SK-N-MC (cell line): ENCODE results near the gene ARMC9.

Experiments
- DNase-seq: peaks from one replicate; pipeline ENCODE4 v3.0.0-alpha.2; 2011; ENCODE audit warnings: low read depth, low spot score
- H3K27ac ChIP-seq: fragments of 200-600 bp; sonication (generic); 2 replicates; pipeline ENCODE4 v1.5.1; 2016; ENCODE audit warnings: mixed run types
- H3K36me3 ChIP-seq: fragments of 200-600 bp; sonication (generic); 2 replicates; pipeline ENCODE4 v1.6.1; 2017; ENCODE audit warnings: antibody characterized with exemption, low read length, mixed read lengths; ENCODE audit not compliant: insufficient read depth
- H3K4me3 ChIP-seq: fragments of 200-600 bp; sonication (generic); 2 replicates; pipeline ENCODE4 v1.5.1; 2016
- H3K9ac ChIP-seq: fragments of 200-600 bp; sonication (generic); 2 replicates; pipeline ENCODE4 v1.8.0; 2017; ENCODE audit warnings: mixed run types, mixed read lengths; ENCODE audit not compliant: insufficient read length
- H3K9me3 ChIP-seq: fragments of 200-600 bp; sonication (generic); 2 replicates; pipeline ENCODE4 v1.6.1; 2017; ENCODE audit warnings: low read depth, mild to moderate bottlenecking, antibody characterized with exemption, low read length, moderate library complexity, mixed read lengths
- EZH2 ChIP-seq: fragments of 200-600 bp; sonication (generic); IDR thresholded peaks from one replicate; pipeline ENCODE4 v1.6.1; 2017; ENCODE audit warnings: antibody characterized with exemption
- FOXP2 ChIP-seq: optimal IDR thresholded peaks from 2 replicates; pipeline ENCODE3; 2011; ENCODE audit warnings: mild to moderate bottlenecking, moderate library complexity; ENCODE audit not compliant: insufficient read depth; ENCODE audit errors: extremely low read length, control extremely low read depth
- POLR2AphosphoS5 ChIP-seq: IDR thresholded peaks from 2 replicates; pipeline ENCODE4 v1.6.1; 2012; ENCODE audit warnings: mild to moderate bottlenecking, low read depth, low read length, borderline replicate concordance

ARMC9 gene

DNA sequence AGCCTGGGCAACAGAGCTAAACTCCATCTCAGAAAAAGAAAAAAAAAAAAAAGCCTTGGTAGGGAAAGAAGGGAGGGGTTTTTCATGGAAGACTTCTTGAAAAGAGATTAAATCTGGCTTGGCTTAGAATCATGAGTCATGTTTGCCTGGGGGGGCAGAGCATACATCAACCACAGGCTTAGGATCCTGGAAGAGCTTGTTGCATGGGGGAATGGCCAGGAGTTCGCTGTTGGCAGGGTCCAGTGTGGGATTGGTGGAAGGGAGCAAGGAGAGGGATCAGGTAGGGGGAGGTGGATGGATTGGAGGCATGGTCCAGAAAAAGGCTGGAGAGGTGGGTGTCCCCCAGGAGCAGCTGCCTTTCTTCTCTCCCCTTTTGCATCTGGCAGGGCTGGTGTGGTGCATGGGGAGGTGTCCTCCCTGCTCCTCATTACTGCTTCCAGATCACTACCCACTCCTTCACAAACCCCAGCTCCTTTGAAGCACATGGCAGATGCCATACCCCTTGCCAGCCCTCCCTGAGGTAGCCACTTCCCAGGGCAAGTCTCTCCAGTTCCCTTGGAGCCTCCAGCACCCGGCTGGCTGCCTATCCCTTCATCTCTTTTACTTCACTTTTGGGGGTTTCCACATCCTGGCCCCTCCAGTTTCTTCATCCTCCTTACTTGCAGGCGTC, 2.5 kb downstream of the ARMC9 start:
- TF ChIP-seq POLR2AphosphoS5 (no peak), FOXP2 (no peak), EZH2 (no peak)
- DNase-seq, result peak; percentile 6
- no peak overlapping the region for H3K4me3 ChIP-seq

GRCh38 chr2:231201475-231201814, 3.0 kb downstream of the ARMC9 start:
- Histone ChIP-seq H3K36me3 (no peaks in the 10 kb centered on the region), H3K27ac (no peak overlapping the region), H3K9ac (no peak overlapping the region), H3K9me3 (no peaks in the 10 kb centered on the region), H3K4me3 (no peak overlapping the region)
- no peak for DNase-seq
- no peak for TF ChIP-seq POLR2AphosphoS5
- TF ChIP-seq EZH2, result no peak
- TF ChIP-seq FOXP2, result no peak

More for the DNA sequence above, 2.5 kb downstream of the ARMC9 start:
- H3K9me3 ChIP-seq, result no peaks in the 10 kb centered on the region
- no peaks in the 10 kb centered on the region for H3K36me3 ChIP-seq
- no peak overlapping the region for H3K27ac ChIP-seq
- H3K9ac ChIP-seq, result no peak overlapping the region

GRCh38 chr2:231203087-231203486, 4.7 kb downstream of the ARMC9 start:
- H3K36me3 ChIP-seq, result no peaks in the 10 kb centered on the region
- no peak overlapping the region for H3K27ac ChIP-seq
- H3K9ac ChIP-seq, result no peak overlapping the region
- TF ChIP-seq EZH2, result no peak
- TF ChIP-seq POLR2AphosphoS5, result no peak
- TF ChIP-seq FOXP2, result no peak
- DNase-seq, result no peak
- no peak overlapping the region for H3K4me3 ChIP-seq
- no peaks in the 10 kb centered on the region for H3K9me3 ChIP-seq

DNA sequence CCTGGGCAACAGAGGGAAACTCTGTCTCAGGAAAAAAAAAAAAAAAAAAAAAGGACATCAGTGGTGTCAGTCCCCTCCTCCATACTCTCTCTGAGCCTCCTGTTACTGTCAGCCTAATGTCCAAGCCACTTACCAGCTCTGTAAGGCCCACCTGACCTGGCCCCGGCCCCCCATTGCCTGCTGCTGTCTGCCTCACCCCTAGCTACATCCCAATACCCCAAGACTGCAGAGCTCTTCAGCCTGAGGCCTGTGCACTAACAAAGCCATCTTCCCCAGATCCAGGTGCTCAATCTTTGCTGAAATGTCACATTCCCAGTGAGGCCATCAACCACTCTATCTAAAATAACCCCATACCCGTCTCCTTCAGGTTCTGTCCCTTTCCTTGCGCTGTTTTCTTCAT, 5.7 kb downstream of the ARMC9 start:
- Histone ChIP-seq H3K36me3 (no peaks in the 10 kb centered on the region), H3K9me3 (no peaks in the 10 kb centered on the region), H3K27ac (no peak overlapping the region), H3K9ac (no peak overlapping the region), H3K4me3 (no peak overlapping the region)
- no peak for TF ChIP-seq EZH2
- TF ChIP-seq FOXP2, result no peak
- no peak for TF ChIP-seq POLR2AphosphoS5
- DNase-seq, result no peak

- H3K4me3 ChIP-seq, result no peak overlapping the region
- DNase-seq, result no peak
- no peaks in the 10 kb centered on the region for H3K36me3 ChIP-seq
- no peak for TF ChIP-seq POLR2AphosphoS5
- no peak for TF ChIP-seq EZH2
- TF ChIP-seq FOXP2, result no peak
- no peak overlapping the region for H3K9ac ChIP-seq
- H3K9me3 ChIP-seq, result no peaks in the 10 kb centered on the region
- no peak overlapping the region for H3K27ac ChIP-seq
Observed at GRCh38 chr2:231204581-231204980, 6.2 kb downstream of the ARMC9 start.

- no peak for DNase-seq
- H3K4me3 ChIP-seq, result no peak overlapping the region
- no peak for TF ChIP-seq EZH2
- TF ChIP-seq FOXP2, result no peak
- no peak for TF ChIP-seq POLR2AphosphoS5
Observed at GRCh38 chr2:231207734-231208133, 9.3 kb downstream of the ARMC9 start.

GRCh38 chr2:231210782-231211181, 12.4 kb downstream of the ARMC9 start:
- H3K27ac ChIP-seq, result no peak overlapping the region
- H3K4me3 ChIP-seq, result no peak overlapping the region
- H3K9me3 ChIP-seq, result no peaks in the 10 kb centered on the region
- TF ChIP-seq POLR2AphosphoS5 (no peak), EZH2 (no peak), FOXP2 (no peak)
- DNase-seq, result no peak
- no peak overlapping the region for H3K9ac ChIP-seq
- no peaks in the 10 kb centered on the region for H3K36me3 ChIP-seq

More at GRCh38 chr2:231207734-231208133, 9.3 kb downstream of the ARMC9 start:
- H3K9ac ChIP-seq, result no peak overlapping the region
- H3K36me3 ChIP-seq, result no peaks in the 10 kb centered on the region
- H3K9me3 ChIP-seq, result no peaks in the 10 kb centered on the region
- H3K27ac ChIP-seq, result no peak overlapping the region

DNA sequence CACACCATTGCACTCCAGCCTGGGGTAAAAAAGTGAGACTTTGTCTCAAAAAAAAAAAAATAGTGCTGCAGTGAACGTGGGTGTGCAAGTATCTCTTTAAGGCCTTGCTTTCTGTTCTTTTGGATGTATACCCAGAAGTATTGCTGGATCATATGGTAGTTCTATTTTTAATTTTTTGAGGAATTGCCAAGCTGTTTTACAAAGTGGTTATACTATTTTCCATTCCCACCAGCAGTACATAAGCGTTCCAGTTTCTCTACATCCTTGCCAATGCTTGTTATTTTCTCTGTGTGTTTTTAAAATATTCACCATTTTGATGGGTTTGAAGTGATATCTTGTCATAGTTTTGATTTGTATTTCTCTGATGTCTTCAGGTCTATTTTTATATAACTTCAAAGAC, 13.1 kb downstream of the ARMC9 start:
- Histone ChIP-seq H3K9me3 (no peaks in the 10 kb centered on the region), H3K4me3 (no peak overlapping the region), H3K9ac (no peak overlapping the region), H3K27ac (no peak overlapping the region), H3K36me3 (no peaks in the 10 kb centered on the region)
- TF ChIP-seq FOXP2, result no peak
- no peak for TF ChIP-seq EZH2
- TF ChIP-seq POLR2AphosphoS5, result no peak
- no peak for DNase-seq

DNA sequence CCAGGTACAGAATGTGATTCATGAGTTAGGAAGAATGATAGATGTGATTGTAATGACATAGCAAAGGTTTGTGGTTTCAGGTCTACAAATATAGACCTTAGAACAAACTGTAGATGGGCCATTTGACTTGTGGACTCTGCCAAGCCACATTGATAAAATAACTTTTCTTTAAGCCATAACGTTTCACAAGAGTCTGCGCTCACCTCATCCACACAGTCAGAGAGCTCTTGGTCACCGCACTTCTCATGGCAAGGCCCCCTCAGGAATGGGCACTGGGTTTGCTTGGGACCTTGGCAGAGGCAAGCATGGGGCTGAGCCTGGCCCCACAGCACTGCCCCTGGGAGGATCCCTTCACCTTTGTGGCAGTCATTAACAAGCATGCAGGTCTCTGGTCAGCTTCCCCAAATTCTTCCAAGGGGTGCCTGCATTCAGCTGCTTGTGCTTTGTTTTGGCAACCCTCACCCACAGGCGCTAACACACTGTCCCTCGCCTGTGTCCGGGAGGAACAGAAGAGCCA, 14.0 kb downstream of the ARMC9 start:
- H3K9ac ChIP-seq, result no peak overlapping the region
- DNase-seq, result no peak
- TF ChIP-seq POLR2AphosphoS5, result no peak
- TF ChIP-seq FOXP2, result no peak
- no peak for TF ChIP-seq EZH2
- no peak overlapping the region for H3K27ac ChIP-seq
- no peak overlapping the region for H3K4me3 ChIP-seq
- H3K9me3 ChIP-seq, result no peaks in the 10 kb centered on the region
- H3K36me3 ChIP-seq, result no peaks in the 10 kb centered on the region
